ENCODE measurements around the gene DDC. TPM values are rescaled to one million over a fixed set of nuclear protein-coding genes. Genes with fewer than 3 reads are reported as not detected.

DDC gene
- total RNA-seq, 4 donors from 2014 or later = 16.1 to 71.3 (median 42.5) TPM

DNA sequence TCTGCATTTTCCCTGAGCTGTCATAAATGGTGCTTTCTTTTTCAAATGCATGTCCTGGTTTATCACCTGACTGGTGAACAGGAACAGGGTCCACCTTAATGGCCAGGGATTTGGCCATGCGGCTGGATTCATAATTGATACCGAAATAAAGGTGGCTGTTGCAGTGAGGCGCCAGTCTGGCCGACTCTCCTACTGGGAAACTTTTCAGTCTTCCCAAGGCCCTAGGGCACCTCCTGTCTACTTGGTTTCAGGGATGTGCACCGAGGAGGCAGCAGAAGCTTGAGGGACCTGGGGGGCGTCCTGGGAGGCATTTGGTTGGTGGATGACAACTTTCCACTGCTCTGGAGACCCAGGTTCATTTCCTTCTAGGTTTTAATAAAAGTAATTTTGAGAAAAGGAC lies 68.6 kb downstream of the DDC start:
- intact Hi-C loops (cut with DNase I; ENCODE audit: low total_unique reads) (no loop called here), in situ Hi-C loops (cut with MboI; ENCODE audit: low pct_ligation_motif_present in 1 of 4, low pct_unique_long_range_greater_than_20kb in 1 of 4, low sequenced_read_pairs in 3 of 4) (no loop called here)
- no peaks in the 10 kb centered on the region for H3K36me3 ChIP-seq
- 71% methylated on average over 6 of the region's 6 CpGs; no CpG with 5 or more reads in 1 of the 2 donors for WGBS, 2 donors (ENCODE audit: low coverage in 1 of 2)
- peaks cover 0 to 15% (median 6%) of the 10 kb centered on the region in 4 donors for H3K4me1 ChIP-seq
- no peaks in the 10 kb centered on the region for H3K9me3 ChIP-seq
- no peaks in the 10 kb centered on the region for H3K27me3 ChIP-seq
- peak overlapping the region; percentile 37 to 62 (median 48) for H3K27ac ChIP-seq
- TF ChIP-seq, protein P1, sequence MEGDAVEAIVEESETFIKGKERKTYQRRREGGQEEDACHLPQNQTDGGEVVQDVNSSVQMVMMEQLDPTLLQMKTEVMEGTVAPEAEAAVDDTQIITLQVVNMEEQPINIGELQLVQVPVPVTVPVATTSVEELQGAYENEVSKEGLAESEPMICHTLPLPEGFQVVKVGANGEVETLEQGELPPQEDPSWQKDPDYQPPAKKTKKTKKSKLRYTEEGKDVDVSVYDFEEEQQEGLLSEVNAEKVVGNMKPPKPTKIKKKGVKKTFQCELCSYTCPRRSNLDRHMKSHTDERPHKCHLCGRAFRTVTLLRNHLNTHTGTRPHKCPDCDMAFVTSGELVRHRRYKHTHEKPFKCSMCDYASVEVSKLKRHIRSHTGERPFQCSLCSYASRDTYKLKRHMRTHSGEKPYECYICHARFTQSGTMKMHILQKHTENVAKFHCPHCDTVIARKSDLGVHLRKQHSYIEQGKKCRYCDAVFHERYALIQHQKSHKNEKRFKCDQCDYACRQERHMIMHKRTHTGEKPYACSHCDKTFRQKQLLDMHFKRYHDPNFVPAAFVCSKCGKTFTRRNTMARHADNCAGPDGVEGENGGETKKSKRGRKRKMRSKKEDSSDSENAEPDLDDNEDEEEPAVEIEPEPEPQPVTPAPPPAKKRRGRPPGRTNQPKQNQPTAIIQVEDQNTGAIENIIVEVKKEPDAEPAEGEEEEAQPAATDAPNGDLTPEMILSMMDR (IDR thresholded peaks at IDR 0.05) = no peak
- TF ChIP-seq POLR2AphosphoS5 (IDR thresholded peaks at IDR 0.05) = no peak
- TF ChIP-seq POLR2A (IDR thresholded peaks at IDR 0.05) = no peak
- no peak for TF ChIP-seq EP300 (IDR thresholded peaks at IDR 0.05; ENCODE audit: low read depth)
- H3K4me3 ChIP-seq = no peak overlapping the region
- DNase-seq = no peak

DNA sequence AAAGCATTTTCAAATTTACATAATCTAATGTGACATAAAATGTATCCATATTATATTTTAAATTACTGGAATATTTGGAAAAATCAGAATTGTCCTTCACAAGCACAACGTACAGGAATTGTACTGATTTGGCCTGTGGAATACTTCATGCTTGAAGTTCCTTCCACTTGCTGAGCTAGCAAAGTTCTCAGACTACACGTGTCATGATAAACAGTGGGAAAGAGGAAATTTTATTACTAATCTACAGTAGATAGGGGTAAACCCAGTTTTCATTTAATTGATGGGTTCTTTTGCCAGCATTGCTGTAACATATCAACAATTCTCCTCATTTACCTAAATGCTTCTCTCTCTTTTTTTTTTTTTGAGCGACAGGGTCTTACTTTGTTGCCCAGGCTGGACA lies 69.5 kb downstream of the DDC start:
- TF ChIP-seq POLR2A (IDR thresholded peaks at IDR 0.05) = no peak
- TF ChIP-seq EP300 (IDR thresholded peaks at IDR 0.05; ENCODE audit: low read depth) = no peak
- TF ChIP-seq, protein P1 (IDR thresholded peaks at IDR 0.05) = no peak
- TF ChIP-seq POLR2AphosphoS5 (IDR thresholded peaks at IDR 0.05) = no peak
- peaks cover 0 to 15% (median 6%) of the 10 kb centered on the region in 4 donors for H3K4me1 ChIP-seq
- in situ Hi-C loops (cut with MboI; ENCODE audit: low pct_ligation_motif_present in 1 of 4, low pct_unique_long_range_greater_than_20kb in 1 of 4, low sequenced_read_pairs in 3 of 4) (no loop called here), intact Hi-C loops (cut with DNase I; ENCODE audit: low total_unique reads) (no loop called here)
- no peak for DNase-seq
- no peak overlapping the region for H3K27ac ChIP-seq
- 69 to 71% methylated on average over 3 of the region's 3 CpGs for WGBS, 2 donors (ENCODE audit: low coverage in 1 of 2)
- H3K27me3 ChIP-seq = no peaks in the 10 kb centered on the region
- no peaks in the 10 kb centered on the region for H3K9me3 ChIP-seq
- no peak overlapping the region for H3K4me3 ChIP-seq
- H3K36me3 ChIP-seq = no peaks in the 10 kb centered on the region

DNA sequence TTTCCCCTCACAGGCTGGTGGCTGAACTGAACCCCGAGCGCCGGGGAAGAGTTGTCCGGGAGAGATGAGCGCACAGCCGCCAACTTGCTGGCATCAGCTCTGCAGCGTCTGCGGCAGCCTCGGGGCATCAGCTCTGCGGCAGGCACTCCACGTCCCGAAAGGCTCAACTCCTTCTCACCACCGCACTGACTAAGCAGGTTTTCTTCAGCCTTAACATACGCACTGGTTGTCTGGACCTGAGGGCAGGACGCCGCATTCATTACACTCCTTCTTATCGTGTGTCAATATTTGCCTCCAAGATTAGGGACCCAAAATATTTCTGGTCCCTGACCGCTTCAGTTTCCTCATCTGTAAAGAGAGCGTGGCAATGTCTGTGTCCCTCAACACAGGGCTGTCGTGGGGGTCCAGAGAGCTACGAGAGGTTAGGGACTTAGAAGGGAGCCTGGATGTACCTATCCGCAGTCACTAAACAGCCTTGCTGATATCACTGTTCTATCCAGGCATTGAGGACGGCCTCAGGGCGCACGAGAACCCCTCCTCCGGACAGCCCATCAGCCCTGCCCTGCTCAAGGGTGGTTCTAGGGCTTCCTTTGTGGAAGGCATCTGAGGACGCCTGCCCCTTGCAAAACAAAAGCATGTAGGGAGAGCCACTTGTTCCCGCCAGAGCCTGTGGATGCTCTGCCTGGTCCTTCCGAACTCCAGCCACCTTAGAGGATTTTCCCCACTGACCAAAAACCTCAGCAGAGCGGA lies 72.3 kb downstream of the DDC start:
- in situ Hi-C loops (cut with MboI; ENCODE audit: low pct_ligation_motif_present in 1 of 4, low pct_unique_long_range_greater_than_20kb in 1 of 4, low sequenced_read_pairs in 3 of 4) = no loop called here
- TF ChIP-seq EP300 (IDR thresholded peaks at IDR 0.05; ENCODE audit: low read depth) (no peak), POLR2A (IDR thresholded peaks at IDR 0.05) (no peak), POLR2AphosphoS5 (IDR thresholded peaks at IDR 0.05) (no peak)
- TF ChIP-seq, protein P1 (IDR thresholded peaks at IDR 0.05) = no peak
- no peak for DNase-seq
- H3K27ac ChIP-seq = no peak overlapping the region
- no peak overlapping the region for H3K4me3 ChIP-seq
- intact Hi-C loops (cut with DNase I; ENCODE audit: low total_unique reads) = no loop called here
- 92% methylated on average over 30 of the region's 30 CpGs; no CpG with 5 or more reads in 1 of the 2 donors for WGBS, 2 donors (ENCODE audit: low coverage in 1 of 2)
- H3K36me3 ChIP-seq = no peaks in the 10 kb centered on the region
- H3K9me3 ChIP-seq = no peaks in the 10 kb centered on the region
- H3K4me1 ChIP-seq = peaks cover 0 to 15% (median 6%) of the 10 kb centered on the region in 4 donors
- H3K27me3 ChIP-seq = no peaks in the 10 kb centered on the region

DNA sequence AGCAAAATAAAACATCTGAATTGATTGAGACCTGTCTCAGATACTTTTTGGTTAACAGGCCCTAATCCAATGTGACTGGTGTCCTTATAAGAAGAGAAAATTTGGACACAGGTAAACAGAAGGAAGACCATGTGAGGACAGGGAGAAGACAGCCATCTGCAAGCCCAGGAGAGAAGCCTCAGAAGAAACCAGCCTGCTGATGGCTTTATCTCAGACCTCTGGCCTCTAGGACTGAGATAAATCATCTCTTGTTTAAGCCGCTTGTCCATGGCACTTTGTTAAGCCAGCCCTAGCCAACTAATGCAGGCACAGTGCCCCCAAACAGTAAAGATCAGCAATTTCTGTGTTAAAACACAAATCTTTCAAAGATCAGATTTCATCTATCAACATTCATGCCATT lies 73.3 kb downstream of the DDC start:
- WGBS, 2 donors (ENCODE audit: low coverage in 1 of 2) = 92 to 100% methylated on average over 1 of the region's 1 CpG
- in situ Hi-C loops (cut with MboI; ENCODE audit: low pct_ligation_motif_present in 1 of 4, low pct_unique_long_range_greater_than_20kb in 1 of 4, low sequenced_read_pairs in 3 of 4) = no loop called here

More for the DNA sequence above, 73.3 kb downstream of the DDC start:
- Histone ChIP-seq H3K27ac (no peak overlapping the region), H3K9me3 (no peaks in the 10 kb centered on the region), H3K36me3 (no peaks in the 10 kb centered on the region), H3K4me1 (peaks cover 0 to 9% (median 4%) of the 10 kb centered on the region in 4 donors), H3K27me3 (no peaks in the 10 kb centered on the region), H3K4me3 (no peak overlapping the region)
- TF ChIP-seq EP300 (IDR thresholded peaks at IDR 0.05; ENCODE audit: low read depth) = no peak
- TF ChIP-seq, protein P1 (IDR thresholded peaks at IDR 0.05) = no peak
- intact Hi-C loops (cut with DNase I; ENCODE audit: low total_unique reads) = no loop called here
- no peak for DNase-seq
